B cell (primary cell): Measurements from ENCODE around the gene PLEKHG3. TPM values are rescaled to one million over a fixed set of nuclear protein-coding genes. Genes with fewer than 3 reads are reported as not detected.

Source experiments
- ATAC-seq: fragments of 200-7000 bp; cut with Tn5 transposase; one replicate; pipeline ENCODE4 v1.10.0; 2021; ENCODE audit warnings: low read depth, mild to moderate bottlenecking, moderate number of reproducible peaks, moderate library complexity
- CTCF ChIA-PET: fragments of 350-600 bp; sonication (Branson Sonifier 250); formaldehyde crosslinking; loops from one replicate; lab custom pipeline; 2021; ENCODE audit warnings: antibody characterized with exemption, inconsistent platforms; lab: Charles Lee
- POLR2A ChIA-PET: fragments of 350-600 bp; sonication (Branson Sonifier 250); formaldehyde crosslinking; loops from one replicate; lab custom pipeline; 2021; ENCODE audit warnings: antibody characterized with exemption; lab: Charles Lee
- DNase-seq: peaks from one replicate; pipeline ENCODE4 v3.0.0; 2013
- H2AFZ ChIP-seq: 2 replicates; pipeline ENCODE4 v1.6.1; 2012; ENCODE audit warnings: mild to moderate bottlenecking, low read depth, low read length; ENCODE audit not compliant: insufficient read depth, poor library complexity, severe bottlenecking
- H3K27ac ChIP-seq, 2 donors: 1 replicate in 1 of 2; 2 replicates in 1 of 2; pipeline ENCODE4 v1.5.1; 2012 to 2013; ENCODE audit warnings: low read length in 2 of 2, mild to moderate bottlenecking in 2 of 2, moderate library complexity in 1 of 2
- H3K27me3 ChIP-seq, 4 experiments: fragments of 200-600 bp in 1 of 4; sonication (generic) in 1 of 4; replicated peaks in 1 of 4; 1 replicate in 2 of 4; 2 replicates in 2 of 4; pipeline versions ENCODE4 v1.6.1 to v1.7.0; 2013 to 2016; ENCODE audit warnings: low read length in 3 of 4, mild to moderate bottlenecking in 2 of 4, mixed read lengths in 1 of 4, moderate library complexity in 1 of 4; ENCODE audit not compliant: insufficient read depth in 4 of 4, control insufficient read depth in 3 of 4; ENCODE audit errors: control extremely low read depth in 1 of 4
- H3K36me3 ChIP-seq, 2 experiments: replicated peaks in 1 of 2; 1 replicate in 1 of 2; 2 replicates in 1 of 2; pipeline versions ENCODE4 v1.6.1 to v1.7.1; 2013; ENCODE audit warnings: low read length in 1 of 2; ENCODE audit not compliant: insufficient read depth in 2 of 2, control insufficient read depth in 1 of 2; ENCODE audit errors: control extremely low read depth in 1 of 2, extremely low read depth in 1 of 2
- H3K4me1 ChIP-seq, 2 donors: fragments of 200-600 bp in 1 of 2; sonication (generic) in 1 of 2; 1 replicate in 1 of 2; 2 replicates in 1 of 2; pipeline versions ENCODE4 v1.5.1 to v1.6.1; 2013 to 2017; ENCODE audit warnings: low read length in 2 of 2; ENCODE audit not compliant: control insufficient read depth in 2 of 2, insufficient read depth in 2 of 2
- H3K4me2 ChIP-seq: replicated peaks from 2 replicates; pipeline ENCODE3; 2012; ENCODE audit warnings: mild to moderate bottlenecking, low read depth, low read length; ENCODE audit not compliant: poor library complexity, severe bottlenecking
- H3K4me3 ChIP-seq, 5 experiments: fragments of 200-600 bp in 1 of 5; sonication (generic) in 1 of 5; 1 replicate in 3 of 5; 2 replicates in 2 of 5; pipeline versions ENCODE4 v1.5.1 to v1.7.0; 2011 to 2016; ENCODE audit warnings: low read length in 4 of 5, mild to moderate bottlenecking in 4 of 5, low read depth in 2 of 5, control low read depth in 1 of 5, moderate library complexity in 1 of 5; ENCODE audit not compliant: insufficient read depth in 1 of 5; ENCODE audit errors: control extremely low read depth in 1 of 5, extremely low read depth in 1 of 5
- H3K79me2 ChIP-seq: fragments of 200-600 bp; sonication (generic); one replicate; pipeline ENCODE4 v1.6.0; 2016; ENCODE audit warnings: low read length; ENCODE audit not compliant: control insufficient read depth, insufficient read depth
- H3K9ac ChIP-seq: fragments of 200-600 bp; sonication (generic); 2 replicates; pipeline ENCODE4 v1.6.1; 2017; ENCODE audit warnings: mild to moderate bottlenecking, low read length, moderate library complexity
- H3K9me3 ChIP-seq, 3 donors: one replicate each; pipeline versions ENCODE4 v1.6.1 to v1.7.1; 2013; ENCODE audit warnings: low read length in 2 of 3; ENCODE audit not compliant: control insufficient read depth in 2 of 3, insufficient read depth in 1 of 3; ENCODE audit errors: control extremely low read depth in 1 of 3
- H4K20me1 ChIP-seq: 2 replicates; pipeline ENCODE4 v1.6.0; 2012; ENCODE audit warnings: mild to moderate bottlenecking, low read length; ENCODE audit not compliant: insufficient read depth, control insufficient read depth, poor library complexity, severe bottlenecking
- H3K27ac Mint-ChIP-seq: one replicate; pipeline ENCODE4 v1.8.0; 2021; ENCODE audit warnings: mixed read lengths
- H3K27me3 Mint-ChIP-seq: one replicate; pipeline ENCODE4 v1.8.0; 2021; ENCODE audit warnings: mixed read lengths
- H3K4me1 Mint-ChIP-seq: one replicate; pipeline ENCODE4 v1.8.0; 2021; ENCODE audit warnings: mixed read lengths
- H3K4me3 Mint-ChIP-seq: one replicate; pipeline ENCODE4 v1.8.0; 2021; ENCODE audit warnings: mixed read lengths
- H3K9me3 Mint-ChIP-seq: one replicate; pipeline ENCODE4 v1.8.0; 2022; ENCODE audit warnings: mixed read lengths; ENCODE audit not compliant: insufficient read depth
- EZH2 ChIP-seq: IDR thresholded peaks from 2 replicates; pipeline ENCODE4 v1.6.1; 2012; ENCODE audit warnings: borderline replicate concordance, low read depth, mild to moderate bottlenecking, moderate library complexity, low read length; ENCODE audit not compliant: insufficient read depth, poor library complexity, severe bottlenecking
- WGBS: methylation state at CpG from one replicate; pipeline ENCODE4 v1.1.5; 2013; ENCODE audit warnings: missing lambda C conversion rate; ENCODE audit not compliant: insufficient coverage; 5-methylcytosine and 5-hydroxymethylcytosine counted together
- intact Hi-C: fragments of 100-400 bp; cut with micrococcal nuclease; formaldehyde crosslinking; loops from one replicate; pipeline ENCODE4 v1.10.0; 2022
- polyA plus RNA-seq: library from polyadenylated mRNA; depleted of rRNA; stranded (reverse); fragments of >200 nt; gene quantifications from 2 replicates; pipeline ENCODE4 v1.2.3, GENCODE V29; 2012
- total RNA-seq, 2 donors: library from RNA; stranded (reverse); fragments of 120-200 nt in 1 of 2; gene quantifications; 1 replicate in 1 of 2; 2 replicates in 1 of 2; pipeline versions ENCODE4 v1.2.3 to v1.2.4, GENCODE V29; 2013 to 2022
- TF ChIP-seq, protein P1 (sequence below): fragments of 200-600 bp; IDR thresholded peaks from one replicate; pipeline ENCODE4 v1.8.0; 2022; ENCODE audit warnings: antibody characterized with exemption, mild to moderate bottlenecking

Gene PLEKHG3
- total and polyA plus RNA-seq, 2 donors (not counting 1 experiment from before 2014, with no cell fraction given) = 0.12 to 0.25 TPM

DNA sequence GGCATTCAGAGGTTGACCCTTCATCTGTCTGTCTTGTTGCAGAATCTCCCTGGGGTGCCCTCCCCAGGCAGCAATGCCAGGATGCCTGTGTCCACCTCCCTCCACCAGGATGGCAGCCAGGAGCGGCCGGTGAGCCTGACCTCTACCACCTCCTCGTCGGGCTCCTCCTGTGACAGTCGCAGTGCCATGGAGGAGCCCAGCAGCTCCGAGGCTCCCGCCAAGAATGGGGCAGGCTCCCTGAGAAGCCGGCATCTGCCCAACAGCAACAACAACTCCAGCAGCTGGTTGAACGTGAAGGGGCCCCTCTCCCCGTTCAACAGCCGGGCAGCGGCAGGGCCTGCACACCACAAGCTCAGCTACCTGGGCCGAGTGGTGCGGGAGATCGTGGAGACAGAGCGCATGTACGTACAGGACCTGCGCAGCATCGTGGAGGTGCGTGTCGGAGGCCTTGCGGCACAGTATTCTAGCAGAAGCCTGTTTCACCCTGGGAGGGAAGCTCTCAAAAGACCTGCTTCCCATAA is 23.4 kb downstream of the PLEKHG3 start:
- CTCF ChIA-PET = no interaction called here
- Histone ChIP-seq H3K4me3 (no peak overlapping the region), H3K4me1 (no peaks in the 10 kb centered on the region), H3K4me2 (no peak overlapping the region), H2AFZ (no peak overlapping the region), H4K20me1 (no peaks in the 10 kb centered on the region), H3K9me3 (no peaks in the 10 kb centered on the region), H3K27ac (no peak overlapping the region), H3K27me3 (peaks cover 0 to 3% (median 0%) of the 10 kb centered on the region in 4 experiments), H3K79me2 (no peaks in the 10 kb centered on the region), H3K9ac (no peak overlapping the region), H3K36me3 (no peaks in the 10 kb centered on the region)
- DNase-seq (no peak), ATAC-seq (no peak)
- no peaks in the 10 kb centered on the region for H3K4me1 Mint-ChIP-seq
- peaks cover 10% of the 10 kb centered on the region for H3K27me3 Mint-ChIP-seq
- intact Hi-C loops = no loop called here
- H3K9me3 Mint-ChIP-seq = no peaks in the 10 kb centered on the region
- WGBS = 93% methylated on average over 22 of the region's 22 CpGs
- no peak for TF ChIP-seq EZH2
- TF ChIP-seq, protein P1, sequence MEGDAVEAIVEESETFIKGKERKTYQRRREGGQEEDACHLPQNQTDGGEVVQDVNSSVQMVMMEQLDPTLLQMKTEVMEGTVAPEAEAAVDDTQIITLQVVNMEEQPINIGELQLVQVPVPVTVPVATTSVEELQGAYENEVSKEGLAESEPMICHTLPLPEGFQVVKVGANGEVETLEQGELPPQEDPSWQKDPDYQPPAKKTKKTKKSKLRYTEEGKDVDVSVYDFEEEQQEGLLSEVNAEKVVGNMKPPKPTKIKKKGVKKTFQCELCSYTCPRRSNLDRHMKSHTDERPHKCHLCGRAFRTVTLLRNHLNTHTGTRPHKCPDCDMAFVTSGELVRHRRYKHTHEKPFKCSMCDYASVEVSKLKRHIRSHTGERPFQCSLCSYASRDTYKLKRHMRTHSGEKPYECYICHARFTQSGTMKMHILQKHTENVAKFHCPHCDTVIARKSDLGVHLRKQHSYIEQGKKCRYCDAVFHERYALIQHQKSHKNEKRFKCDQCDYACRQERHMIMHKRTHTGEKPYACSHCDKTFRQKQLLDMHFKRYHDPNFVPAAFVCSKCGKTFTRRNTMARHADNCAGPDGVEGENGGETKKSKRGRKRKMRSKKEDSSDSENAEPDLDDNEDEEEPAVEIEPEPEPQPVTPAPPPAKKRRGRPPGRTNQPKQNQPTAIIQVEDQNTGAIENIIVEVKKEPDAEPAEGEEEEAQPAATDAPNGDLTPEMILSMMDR = no peak
- no peak overlapping the region for H3K27ac Mint-ChIP-seq
- no peak overlapping the region for H3K4me3 Mint-ChIP-seq
- POLR2A ChIA-PET = no interaction called here

DNA sequence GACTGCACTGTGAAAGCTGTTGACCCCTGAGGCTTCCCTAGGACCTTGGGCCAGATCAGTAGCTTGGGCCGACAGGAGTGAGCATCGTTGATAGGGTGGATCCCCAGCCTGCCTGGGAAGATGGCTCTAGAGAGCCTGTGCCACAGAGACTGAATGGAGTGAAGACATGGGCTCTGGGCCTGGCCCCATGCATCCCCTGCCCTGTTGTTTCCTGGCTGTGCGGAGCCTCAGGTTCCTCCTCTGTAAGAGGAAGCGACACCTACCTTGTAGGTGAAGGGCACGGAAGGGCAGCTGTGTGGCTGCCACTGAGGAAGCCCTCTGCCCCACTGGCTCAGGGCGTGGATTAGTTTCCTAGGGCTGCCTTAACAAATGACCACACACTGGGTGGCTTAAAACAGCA is 23.9 kb downstream of the PLEKHG3 start:
- Histone ChIP-seq H3K9me3 (no peaks in the 10 kb centered on the region), H3K9ac (no peak overlapping the region), H3K4me1 (no peaks in the 10 kb centered on the region), H3K27ac (no peak overlapping the region), H2AFZ (no peak overlapping the region), H3K4me2 (no peak overlapping the region), H3K36me3 (no peaks in the 10 kb centered on the region), H3K27me3 (peaks cover 0 to 3% (median 0%) of the 10 kb centered on the region in 4 experiments), H3K4me3 (no peak overlapping the region), H3K79me2 (no peaks in the 10 kb centered on the region), H4K20me1 (no peaks in the 10 kb centered on the region)
- ChIA-PET CTCF (no interaction called here), POLR2A (no interaction called here)
- no peak for ATAC-seq
- no peak for DNase-seq
- Mint-ChIP-seq H3K9me3 (no peaks in the 10 kb centered on the region), H3K4me1 (no peaks in the 10 kb centered on the region), H3K27me3 (peaks cover 10% of the 10 kb centered on the region), H3K27ac (no peak overlapping the region), H3K4me3 (no peak overlapping the region)
- 91% methylated on average over 6 of the region's 6 CpGs for WGBS
- intact Hi-C loops = no loop called here
- TF ChIP-seq, protein P1 = no peak
- no peak for TF ChIP-seq EZH2
